GM12875 (cell line): ENCODE results near the gene CREB5.
"Not testable (repeated sequence)": the region's sequence is repeated elsewhere in the genome, so short reads cannot be mapped to it uniquely, and the experiment has no call there.

ENCODE experiments used
- H3K4me3 ChIP-seq: one replicate; pipeline ENCODE4 v1.5.1; 2011; ENCODE audit warnings: low read depth, low read length, control low read depth
- TF ChIP-seq, protein P1 (sequence below): IDR thresholded peaks from 2 replicates; pipeline ENCODE4 v1.5.1; 2011; ENCODE audit warnings: low read depth, mild to moderate bottlenecking, control low read depth, inconsistent platforms, low read length, moderate library complexity, borderline replicate concordance; ENCODE audit not compliant: insufficient read depth

The CREB5 gene

DNA sequence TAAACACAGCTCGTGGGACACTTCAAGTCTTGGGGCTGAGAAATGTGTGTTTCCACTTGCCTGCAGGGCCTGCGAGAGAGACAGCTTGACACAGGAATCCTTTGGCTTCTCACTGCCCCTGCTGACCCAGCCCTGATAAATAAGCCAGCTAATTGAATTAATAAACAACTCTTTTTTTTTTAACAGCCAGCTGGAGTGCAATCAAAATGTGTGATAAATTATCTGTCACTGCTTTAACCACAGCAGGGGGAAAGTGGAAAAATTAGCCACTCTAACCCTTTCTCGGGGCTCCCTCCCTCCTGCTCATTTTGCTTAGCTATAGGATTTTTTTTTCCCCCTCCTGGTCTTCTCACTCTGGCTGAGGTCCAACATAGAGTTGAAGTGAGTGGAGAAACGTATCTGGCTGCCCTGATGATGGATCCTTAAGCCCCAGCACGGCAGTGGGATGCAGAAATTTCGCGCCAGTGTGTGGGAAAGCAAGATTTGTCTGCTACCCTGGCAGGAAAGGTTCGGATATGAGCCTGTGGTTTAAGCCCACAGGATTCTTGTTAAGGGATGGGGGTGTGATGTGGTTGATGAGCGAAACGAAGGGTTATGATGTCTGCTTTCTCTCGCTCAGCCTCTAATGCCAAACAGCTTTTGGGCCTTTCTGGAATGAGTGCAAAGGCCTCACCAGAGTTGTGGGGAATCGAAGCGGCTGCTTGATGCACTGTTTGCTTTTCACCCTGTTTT, 372.0 kb downstream of the CREB5 start:
- TF ChIP-seq, protein P1, sequence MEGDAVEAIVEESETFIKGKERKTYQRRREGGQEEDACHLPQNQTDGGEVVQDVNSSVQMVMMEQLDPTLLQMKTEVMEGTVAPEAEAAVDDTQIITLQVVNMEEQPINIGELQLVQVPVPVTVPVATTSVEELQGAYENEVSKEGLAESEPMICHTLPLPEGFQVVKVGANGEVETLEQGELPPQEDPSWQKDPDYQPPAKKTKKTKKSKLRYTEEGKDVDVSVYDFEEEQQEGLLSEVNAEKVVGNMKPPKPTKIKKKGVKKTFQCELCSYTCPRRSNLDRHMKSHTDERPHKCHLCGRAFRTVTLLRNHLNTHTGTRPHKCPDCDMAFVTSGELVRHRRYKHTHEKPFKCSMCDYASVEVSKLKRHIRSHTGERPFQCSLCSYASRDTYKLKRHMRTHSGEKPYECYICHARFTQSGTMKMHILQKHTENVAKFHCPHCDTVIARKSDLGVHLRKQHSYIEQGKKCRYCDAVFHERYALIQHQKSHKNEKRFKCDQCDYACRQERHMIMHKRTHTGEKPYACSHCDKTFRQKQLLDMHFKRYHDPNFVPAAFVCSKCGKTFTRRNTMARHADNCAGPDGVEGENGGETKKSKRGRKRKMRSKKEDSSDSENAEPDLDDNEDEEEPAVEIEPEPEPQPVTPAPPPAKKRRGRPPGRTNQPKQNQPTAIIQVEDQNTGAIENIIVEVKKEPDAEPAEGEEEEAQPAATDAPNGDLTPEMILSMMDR, result no peak
- H3K4me3 ChIP-seq, result no peak overlapping the region

DNA sequence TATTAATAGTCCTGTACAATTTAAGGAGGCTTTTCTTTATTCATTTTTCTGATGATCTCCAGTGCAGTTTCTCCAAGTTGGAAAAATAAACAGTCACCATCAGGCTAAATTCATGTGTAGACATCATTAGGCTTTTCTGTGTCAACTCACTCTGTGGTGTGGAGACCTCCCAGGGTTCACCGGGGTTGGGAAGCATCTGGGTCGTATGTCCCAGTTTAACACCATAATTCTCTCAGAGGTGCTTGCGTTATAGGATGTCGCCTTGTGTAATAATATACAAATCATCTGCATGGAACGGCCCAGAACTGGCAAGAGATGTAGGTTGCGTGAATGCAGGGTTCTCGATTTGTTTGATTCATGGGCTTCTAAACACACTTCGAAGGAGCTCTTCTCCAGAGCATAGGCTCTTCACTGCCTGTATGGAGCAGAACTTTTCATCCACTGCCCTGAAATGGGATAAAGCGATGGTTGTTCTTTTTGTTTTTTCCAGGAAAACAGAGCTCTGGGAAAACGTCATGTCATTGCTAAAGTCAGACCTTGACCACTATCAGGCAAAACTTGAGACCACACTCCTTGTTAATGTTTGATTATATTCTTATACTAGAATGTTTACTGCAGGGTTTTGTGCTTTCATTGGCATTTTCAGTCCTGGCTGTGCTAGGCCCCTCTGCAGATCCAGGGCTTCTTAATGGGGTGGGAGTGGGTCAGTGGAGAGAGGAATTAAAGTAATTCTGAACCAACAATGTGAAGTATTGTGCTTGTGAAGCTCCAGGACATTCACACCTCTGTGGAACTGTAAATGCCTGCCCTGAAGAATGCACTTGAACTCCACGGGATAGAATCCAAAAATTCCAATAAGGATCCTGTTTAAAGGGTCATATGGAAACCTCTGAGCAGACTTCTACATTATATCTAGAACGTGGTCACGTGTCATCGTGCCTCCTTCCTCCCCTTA, 373.0 kb downstream of the CREB5 start:
- no peak overlapping the region for H3K4me3 ChIP-seq
- TF ChIP-seq, protein P1, result no peak

DNA sequence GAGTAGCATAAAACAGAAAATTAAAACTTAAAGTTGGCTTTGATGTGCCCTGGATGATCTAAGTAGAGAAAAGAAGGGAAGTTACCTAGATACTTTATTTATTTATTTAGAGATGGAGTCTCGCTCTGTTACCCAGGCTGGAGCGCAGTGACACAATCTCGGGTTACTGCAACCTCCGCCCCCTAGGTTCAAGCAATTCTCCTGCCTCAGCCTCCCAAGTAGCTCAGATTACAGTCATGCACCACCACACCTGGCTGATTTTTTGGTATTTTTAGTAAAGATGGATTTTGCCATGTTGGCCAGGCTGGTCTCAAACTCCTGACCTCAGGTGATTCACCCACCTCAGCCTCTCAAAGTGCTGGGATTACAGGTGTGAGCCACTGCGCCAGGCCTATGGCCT, 373.8 kb downstream of the CREB5 start:
- H3K4me3 ChIP-seq, result not testable (repeated sequence)

DNA sequence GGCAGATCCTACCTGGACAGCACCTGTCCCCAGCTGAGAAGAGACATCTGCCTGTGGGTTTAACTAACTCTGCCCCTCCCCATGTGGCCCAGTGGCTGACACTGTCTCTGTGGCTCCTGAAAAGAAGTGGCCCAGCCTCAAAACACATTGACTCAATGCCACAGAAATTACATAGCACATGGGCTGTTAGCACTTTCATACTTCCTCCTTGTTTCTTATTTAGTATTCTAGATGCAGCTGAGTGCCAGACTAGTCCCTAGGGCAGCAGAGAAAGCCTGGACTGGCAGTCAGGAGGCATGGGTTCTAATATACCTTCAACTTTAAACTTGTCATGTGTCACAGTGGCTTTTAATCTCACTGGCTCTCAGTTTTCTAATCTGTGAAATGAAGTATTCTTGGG, 374.8 kb downstream of the CREB5 start:
- H3K4me3 ChIP-seq, result no peak overlapping the region
- TF ChIP-seq, protein P1, result no peak

DNA sequence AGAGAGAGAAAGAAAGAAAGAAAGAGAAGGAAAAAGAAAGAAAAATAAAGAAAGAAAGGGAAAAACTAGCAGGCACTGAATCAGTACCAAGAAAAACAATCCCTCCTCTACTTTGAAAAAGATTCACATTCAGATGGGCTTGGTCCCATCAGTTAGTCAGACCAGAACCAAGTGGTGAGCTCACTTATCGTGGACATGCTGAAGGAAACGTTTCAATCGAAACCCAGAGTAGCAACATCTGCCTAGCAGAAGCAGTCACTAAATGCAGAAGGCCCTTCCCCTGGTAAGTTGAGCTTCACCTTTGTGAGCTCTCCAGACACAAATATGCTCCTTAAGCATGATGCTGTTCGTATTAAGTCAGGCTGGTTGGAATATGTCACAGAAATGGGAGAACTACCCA, 378.1 kb downstream of the CREB5 start:
- TF ChIP-seq, protein P1, result no peak
- H3K4me3 ChIP-seq, result no peak overlapping the region

DNA sequence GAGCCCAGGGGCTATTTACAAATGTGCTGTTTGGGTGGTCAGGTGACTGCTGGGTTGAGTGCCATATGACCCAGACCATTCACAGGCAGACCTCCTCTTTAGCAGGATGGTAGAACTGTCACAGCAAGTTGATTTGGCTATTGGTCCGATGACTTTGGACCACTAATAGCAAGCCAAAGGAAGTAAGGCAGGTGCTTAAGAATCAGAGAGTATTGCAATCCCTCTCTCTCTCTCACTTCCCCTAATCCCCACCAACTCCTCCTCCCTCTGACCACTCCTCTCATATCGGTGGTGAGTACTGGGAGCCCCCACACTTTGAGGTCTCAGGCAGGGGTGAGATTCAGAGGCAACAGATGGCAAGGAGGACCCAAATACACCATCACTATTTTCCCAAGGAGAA, 380.5 kb downstream of the CREB5 start:
- TF ChIP-seq, protein P1, result no peak
- H3K4me3 ChIP-seq, result no peak overlapping the region

DNA sequence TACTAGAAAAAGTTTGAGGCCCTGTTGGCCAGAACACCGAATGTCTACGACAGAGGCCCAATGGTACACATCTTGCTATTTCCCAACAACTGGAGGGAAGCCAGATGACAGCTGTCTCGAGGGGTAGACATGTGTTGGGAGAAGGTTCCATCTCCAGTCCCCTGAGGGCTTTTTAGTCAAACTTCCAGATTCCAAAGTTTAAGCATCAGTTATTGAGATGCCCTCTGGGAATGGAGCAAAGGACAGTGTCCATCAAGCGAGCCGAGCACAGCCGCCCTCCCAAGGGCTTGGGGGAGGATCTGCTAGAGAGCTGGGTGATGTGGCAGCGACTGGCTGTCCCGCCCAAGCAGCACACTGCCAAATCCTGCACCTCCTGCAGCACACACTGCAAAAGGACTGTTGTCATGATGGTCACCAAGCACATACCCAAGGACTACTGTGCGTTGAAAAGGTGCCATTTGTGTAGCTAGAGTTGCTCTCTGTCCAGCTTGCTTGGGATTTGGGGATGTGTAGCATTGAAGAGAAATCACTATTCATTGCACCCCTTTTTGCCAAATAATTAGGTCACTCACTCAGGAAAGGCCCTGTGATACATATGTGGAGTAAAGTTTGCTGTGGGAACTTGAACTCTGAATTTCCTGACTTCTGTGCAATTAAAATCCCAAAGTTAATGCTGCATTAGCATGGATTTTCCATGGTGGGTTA, 381.2 kb downstream of the CREB5 start:
- H3K4me3 ChIP-seq, result no peak overlapping the region
- TF ChIP-seq, protein P1, result no peak
